HepG2 (cell line): ENCODE data around the gene UGP2. TPM values are rescaled to one million over a fixed set of nuclear protein-coding genes. Genes with fewer than 3 reads are reported as not detected.

Experiments used
- BRF2 ChIP-seq: sonication (generic); formaldehyde crosslinking; IDR thresholded peaks from 2 replicates; pipeline ENCODE4 v1.8.1; 2022; ENCODE audit warnings: mild to moderate bottlenecking, missing genetic modification reagents
- CERS6 ChIP-seq: sonication (generic); formaldehyde crosslinking; IDR thresholded peaks from 2 replicates; pipeline ENCODE4 v1.5.0; 2020; ENCODE audit warnings: missing genetic modification reagents
- CREB3 ChIP-seq: sonication (generic); formaldehyde crosslinking; IDR thresholded peaks from 2 replicates; pipeline ENCODE4 v1.5.0; 2020; ENCODE audit warnings: missing genetic modification reagents
- ETV5 ChIP-seq: IDR thresholded peaks from 2 replicates; pipeline ENCODE4 v1.6.1; 2018; ENCODE audit warnings: missing biosample characterization, missing genetic modification reagents, inconsistent platforms, borderline replicate concordance
- GABPB1 ChIP-seq: IDR thresholded peaks from 2 replicates; pipeline ENCODE4 v1.6.1; 2016; ENCODE audit warnings: mild to moderate bottlenecking, missing genetic modification reagents, moderate library complexity, missing compliant biosample characterization
- GATAD2A ChIP-seq: IDR thresholded peaks from 2 replicates; pipeline ENCODE4 v1.6.1; 2016
- HOXD1 ChIP-seq: sonication (generic); formaldehyde crosslinking; IDR thresholded peaks from 2 replicates; pipeline ENCODE4 v1.5.0; 2020; ENCODE audit warnings: missing genetic modification reagents
- JUN ChIP-seq: sonication (generic); formaldehyde crosslinking; IDR thresholded peaks from 2 replicates; pipeline ENCODE4 v1.4.0; 2020; ENCODE audit warnings: mild to moderate bottlenecking, missing genetic modification reagents
- KMT2A ChIP-seq: sonication (generic); formaldehyde crosslinking; IDR thresholded peaks from 2 replicates; pipeline ENCODE4 v1.4.0; 2020; ENCODE audit warnings: missing genetic modification reagents
- MXI1 ChIP-seq: IDR thresholded peaks from 3 replicates; pipeline ENCODE4 v1.6.1; 2012; ENCODE audit warnings: low read depth, low read length, inconsistent platforms, borderline replicate concordance
- PHF21A ChIP-seq: sonication (generic); formaldehyde crosslinking; IDR thresholded peaks from 2 replicates; pipeline ENCODE4 v1.5.0; 2020; ENCODE audit warnings: mild to moderate bottlenecking, missing genetic modification reagents
- PRDM15 ChIP-seq: sonication (generic); formaldehyde crosslinking; IDR thresholded peaks from 2 replicates; pipeline ENCODE4 v1.4.0; 2020; ENCODE audit warnings: missing genetic modification reagents
- TAF15 ChIP-seq: fragments of 200-400 bp; formaldehyde crosslinking; IDR thresholded peaks from one replicate; pipeline ENCODE4 v1.6.1; 2018; ENCODE audit warnings: mild to moderate bottlenecking, low read depth, low read length; ENCODE audit not compliant: poor library complexity, severe bottlenecking
- TGIF2 ChIP-seq: IDR thresholded peaks from 2 replicates; pipeline ENCODE4 v1.6.1; 2016; ENCODE audit warnings: control low read depth, missing compliant biosample characterization
- XRCC5 ChIP-seq: fragments of 200-400 bp; formaldehyde crosslinking; optimal IDR thresholded peaks from 2 replicates; pipeline ENCODE3; 2017; ENCODE audit warnings: mild to moderate bottlenecking, low read length
- YEATS4 ChIP-seq: sonication (generic); formaldehyde crosslinking; IDR thresholded peaks from 2 replicates; pipeline ENCODE4 v1.4.0; 2020; ENCODE audit warnings: missing genetic modification reagents, borderline replicate concordance
- ZBTB14 ChIP-seq: sonication (generic); formaldehyde crosslinking; IDR thresholded peaks from 2 replicates; pipeline ENCODE4 v1.4.0; 2020; ENCODE audit warnings: missing genetic modification reagents
- ZFP82 ChIP-seq: sonication (generic); formaldehyde crosslinking; IDR thresholded peaks from 2 replicates; pipeline ENCODE4 v1.5.1; 2020; ENCODE audit warnings: mild to moderate bottlenecking, missing genetic modification reagents, borderline replicate concordance
- ZNF282 ChIP-seq: fragments of 450-650 bp; IDR thresholded peaks from 2 replicates; pipeline ENCODE4 v1.6.1; 2018; ENCODE audit not compliant: partially characterized antibody
- ZNF30 ChIP-seq: sonication (generic); formaldehyde crosslinking; IDR thresholded peaks from 2 replicates; pipeline ENCODE4 v1.5.0; 2020; ENCODE audit warnings: mild to moderate bottlenecking, missing genetic modification reagents
- ZNF451 ChIP-seq: sonication (generic); formaldehyde crosslinking; IDR thresholded peaks from 2 replicates; pipeline ENCODE4 v1.5.0; 2020; ENCODE audit warnings: mild to moderate bottlenecking, missing genetic modification reagents
- polyA plus RNA-seq, 8 experiments: library from polyadenylated mRNA; depleted of rRNA in 3 of 8; stranded (reverse) in 7 of 8; unstranded in 1 of 8; fragments of >200 nt; fragmentation: Illumina TruSeq in 4 of 8; extraction: Trizol in 4 of 8; gene quantifications; 2 replicates each; pipeline versions ENCODE4 v1.2.1 to v1.2.3, GENCODE V29; 2011 to 2016; ENCODE audit warnings: low read depth in 4 of 8, missing spikeins in 1 of 8, mixed read lengths in 1 of 8; ENCODE audit not compliant: insufficient read depth in 1 of 8
- total RNA-seq, 5 experiments: library from RNA; depleted of rRNA; stranded (reverse); fragments of >200 nt; fragmentation: Illumina TruSeq; extraction: Trizol; gene quantifications; 2 replicates each; pipeline ENCODE4 v1.2.3, GENCODE V29; 2016; ENCODE audit warnings: low read depth in 1 of 5

Gene UGP2
- total and polyA plus RNA-seq, 2 of the 13 experiments (the other 11 are each of a cell fraction or from before 2014, with no cell fraction given), result 96.0 to 134 TPM

- TF ChIP-seq CERS6 (CRISPR knock-in tag), result no peak
- no peak for TF ChIP-seq TGIF2 (CRISPR knock-in tag)
- TF ChIP-seq BRF2 (CRISPR knock-in tag), result no peak; the same call in none of the 2 replicates
- peak; percentile 80 for TF ChIP-seq YEATS4 (CRISPR knock-in tag)
- TF ChIP-seq GATAD2A (CRISPR knock-in tag), result peak; percentile 76
- TF ChIP-seq JUN (CRISPR knock-in tag), result no peak
- peak; percentile 33 for TF ChIP-seq TAF15
- TF ChIP-seq ZNF451 (CRISPR knock-in tag), result no peak
- peak; percentile 17; the same call in 1 of the 2 replicates for TF ChIP-seq ETV5
- peak; percentile 11; the same call in 1 of the 2 replicates for TF ChIP-seq ZFP82 (CRISPR knock-in tag)
- no peak for TF ChIP-seq ZBTB14
- TF ChIP-seq ZNF30 (CRISPR knock-in tag), result no peak
- peak; percentile 89 for TF ChIP-seq XRCC5
- TF ChIP-seq HOXD1 (CRISPR knock-in tag), result 0 out of 2 replicates have a peak, but pooled peaks have one; percentile 12
- peak; percentile 60; the same call in 1 of the 3 replicates for TF ChIP-seq MXI1
- peak; percentile 57 for TF ChIP-seq KMT2A
- no peak for TF ChIP-seq CREB3 (CRISPR knock-in tag)
- peak; percentile 73; the same call in 1 of the 2 replicates for TF ChIP-seq PHF21A (CRISPR knock-in tag)
- peak; percentile 72 for TF ChIP-seq GABPB1
- TF ChIP-seq PRDM15 (CRISPR knock-in tag), result no peak
- TF ChIP-seq ZNF282, result no peak
Observed at GRCh38 chr2:63841254-63842022, at the start of gene UGP2 (continued).
